ENCODE data around the gene RNF39.

GRCh38 chr6:30075094-30075789 is at the start of gene RNF39:
- TF ChIP-seq CTCF (conservative IDR thresholded peaks at IDR 0.05; ENCODE audit: low read length) (no peak), EZH2phosphoT487 (IDR thresholded peaks at IDR 0.05; ENCODE audit: borderline replicate concordance) (no peak)

Data from Loucy (cell line).